HT-29 (cell line): ENCODE data around the gene PLEK. TPM values are rescaled to one million over a fixed set of nuclear protein-coding genes. Genes with fewer than 3 reads are reported as not detected.
A peak's percentile ranks its signal among the peaks of the same experiment; 100 is the strongest.
"Not testable (repeated sequence)": the region's sequence is repeated elsewhere in the genome, so short reads cannot be mapped to it uniquely, and the experiment has no call there.

ENCODE experiments used
- DNase-seq: peaks from one replicate; pipeline ENCODE4 v3.0.0-alpha.2; 2015; ENCODE audit warnings: low spot score
- total RNA-seq: library from RNA; depleted of rRNA; stranded (reverse); fragments of >200 nt; shearing (Covaris generic); gene quantifications from 2 replicates; pipeline ENCODE4 v1.2.3, GENCODE V29; 2014

PLEK gene
- total RNA-seq, 1 experiment from 2014 or later: not detected

DNA sequence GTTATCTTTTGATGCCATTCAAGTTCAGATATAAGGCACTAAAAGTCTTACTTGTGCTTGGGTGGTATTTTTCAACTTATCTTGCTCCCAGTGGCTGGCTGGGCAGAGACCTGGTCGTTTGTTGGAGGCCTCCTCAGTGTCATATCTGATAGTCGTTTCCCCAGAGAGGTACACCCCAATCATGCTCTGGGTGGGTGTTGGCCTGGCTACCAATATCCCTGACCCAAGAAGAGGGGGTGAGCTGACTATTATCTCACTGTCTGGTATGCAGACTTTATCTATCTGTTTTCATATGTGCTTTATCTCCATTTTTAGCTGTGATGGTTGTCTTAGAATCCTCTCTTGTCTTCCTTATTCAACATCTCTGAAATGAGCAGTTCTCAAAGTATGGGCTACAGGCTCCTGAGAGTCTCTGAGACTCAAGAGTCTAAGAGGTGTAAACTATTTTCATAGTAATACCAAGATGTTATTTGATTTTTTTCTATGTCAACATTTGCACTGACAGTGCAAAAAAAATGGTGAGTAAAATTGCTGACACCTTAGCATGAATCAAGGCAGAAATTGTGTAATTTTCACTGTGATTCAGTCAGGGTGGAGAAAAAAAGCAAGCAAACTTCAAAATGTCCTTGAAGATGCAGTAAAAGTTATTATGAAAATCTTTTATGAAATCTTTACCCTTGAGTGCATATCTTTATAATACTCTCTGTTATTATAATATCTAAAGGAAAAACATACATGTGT, 12.3 kb upstream of the PLEK start:
- DNase-seq: no peak

DNA sequence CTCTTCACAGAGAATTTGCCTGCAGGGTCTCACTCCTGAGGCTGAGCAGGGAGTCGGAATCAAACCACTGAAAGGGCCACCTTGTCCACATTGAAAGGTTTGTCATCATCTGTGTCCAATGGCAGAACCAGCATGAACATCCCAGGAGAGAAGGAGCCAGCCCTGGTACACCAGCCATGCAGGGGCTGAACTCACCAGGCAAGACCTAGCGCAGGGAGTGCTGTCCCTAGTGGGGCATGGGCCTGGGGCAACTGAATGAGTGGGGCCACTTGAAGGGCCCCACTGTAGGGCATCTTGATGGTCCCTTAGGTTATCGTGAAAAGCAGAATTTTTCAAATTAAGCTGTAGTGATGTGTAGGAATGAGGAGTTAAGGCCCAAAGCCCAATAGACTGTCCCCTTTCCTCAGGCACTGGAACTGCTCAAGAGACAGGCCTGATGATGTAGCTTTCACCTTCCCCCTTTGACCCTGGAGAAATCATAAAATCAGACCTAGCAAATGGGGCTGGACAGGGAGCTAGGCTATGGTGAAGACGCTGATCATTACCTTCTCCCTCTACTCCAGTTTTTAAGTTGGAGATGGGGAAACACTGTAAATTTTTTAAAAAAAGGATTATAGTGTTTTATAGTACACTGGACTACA, 8.4 kb upstream of the PLEK start:
- no peak for DNase-seq

DNA sequence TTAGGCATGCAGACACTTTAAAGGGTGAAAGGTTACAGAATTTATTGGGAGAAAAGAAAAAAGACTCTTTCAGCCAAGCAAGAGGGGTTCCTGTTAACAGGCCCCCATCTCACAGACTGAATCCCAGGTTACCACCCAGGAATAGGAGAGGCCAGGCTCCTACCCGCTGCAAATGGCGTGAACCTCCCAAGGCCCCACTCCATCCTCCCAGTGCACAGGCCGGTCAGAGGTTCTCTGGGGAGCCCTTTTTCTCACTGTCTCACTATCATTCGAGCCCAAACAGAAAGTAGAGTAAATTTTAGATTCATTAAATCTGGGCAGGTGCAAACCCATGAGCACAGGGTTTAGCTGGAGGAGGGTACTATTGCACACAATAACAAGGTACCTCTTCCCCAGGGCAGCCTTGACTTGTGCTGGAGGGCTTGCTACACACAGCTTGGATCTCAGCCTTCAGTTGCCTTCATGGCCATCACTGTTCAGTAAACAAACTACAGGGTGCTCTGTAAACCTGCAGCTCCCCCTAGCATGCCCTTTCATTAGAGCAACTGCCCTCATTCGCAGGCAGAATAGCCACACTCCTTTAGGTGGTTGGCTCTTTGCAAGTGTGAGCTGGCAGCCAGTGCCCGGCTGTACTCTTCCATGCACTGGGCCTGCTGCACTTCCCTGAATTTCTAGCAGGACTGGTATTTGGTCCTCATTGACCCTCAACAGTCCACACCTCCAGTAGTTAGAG, 7.3 kb upstream of the PLEK start:
- DNase-seq: peak; percentile 49

DNA sequence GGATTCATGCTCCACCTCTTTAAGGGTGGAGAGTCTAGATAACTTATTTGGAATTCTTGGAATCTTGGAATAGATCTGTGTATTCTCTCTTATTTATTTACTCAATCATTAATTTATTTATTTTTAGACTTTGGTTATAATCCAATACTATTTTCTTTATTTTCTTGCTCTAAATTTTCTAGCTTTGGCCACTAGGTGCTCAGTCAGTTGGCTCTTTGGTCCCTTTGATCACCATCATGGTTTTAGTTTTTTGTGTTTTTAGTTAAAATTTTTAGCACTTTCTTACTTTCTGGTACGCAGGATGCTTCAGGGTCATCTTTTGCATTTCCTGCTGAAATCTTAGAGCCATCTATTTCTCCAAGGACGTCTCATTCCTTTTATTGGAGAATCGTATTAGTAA, 5.2 kb upstream of the PLEK start:
- peak; percentile 1 for DNase-seq

DNA sequence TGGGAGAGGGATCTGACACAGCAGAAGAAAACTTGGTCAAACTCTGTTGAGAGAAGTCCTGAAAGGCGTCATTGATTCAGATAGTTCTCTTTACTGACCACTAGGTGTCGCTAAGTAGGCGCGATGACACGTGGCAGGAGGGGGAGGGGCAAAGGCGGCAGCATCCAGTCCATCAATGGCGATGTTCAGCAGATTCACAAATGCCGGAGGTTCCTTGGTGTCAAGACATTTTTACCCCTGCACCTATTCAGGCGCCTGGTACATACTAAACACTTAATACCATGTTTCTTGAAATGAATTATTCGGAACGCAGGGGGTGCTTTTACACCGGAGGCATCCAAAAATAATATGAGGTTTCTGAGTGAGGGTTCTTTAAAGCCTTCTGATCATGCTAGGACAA, 3.0 kb upstream of the PLEK start:
- DNase-seq: peak; percentile 64

DNA sequence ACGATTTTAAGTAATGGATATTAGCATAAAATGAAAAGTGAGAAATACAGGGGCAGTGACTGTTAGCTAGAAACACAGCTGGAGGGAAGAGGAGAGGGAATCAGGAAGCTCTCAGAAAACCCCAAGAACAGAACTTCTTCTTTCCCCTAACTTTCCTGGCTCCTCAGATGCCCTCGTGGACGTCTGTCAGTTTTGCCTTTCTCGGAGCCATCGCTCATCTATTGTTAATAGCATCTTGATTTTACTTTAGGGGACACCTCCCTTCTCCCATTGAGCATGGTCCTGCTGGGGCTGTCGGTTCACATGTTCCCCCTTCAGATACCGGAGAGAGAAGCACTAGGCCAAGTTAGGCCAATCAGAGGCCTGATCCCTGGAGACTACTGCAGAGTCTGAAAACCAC, 2.3 kb upstream of the PLEK start:
- DNase-seq: no peak

DNA sequence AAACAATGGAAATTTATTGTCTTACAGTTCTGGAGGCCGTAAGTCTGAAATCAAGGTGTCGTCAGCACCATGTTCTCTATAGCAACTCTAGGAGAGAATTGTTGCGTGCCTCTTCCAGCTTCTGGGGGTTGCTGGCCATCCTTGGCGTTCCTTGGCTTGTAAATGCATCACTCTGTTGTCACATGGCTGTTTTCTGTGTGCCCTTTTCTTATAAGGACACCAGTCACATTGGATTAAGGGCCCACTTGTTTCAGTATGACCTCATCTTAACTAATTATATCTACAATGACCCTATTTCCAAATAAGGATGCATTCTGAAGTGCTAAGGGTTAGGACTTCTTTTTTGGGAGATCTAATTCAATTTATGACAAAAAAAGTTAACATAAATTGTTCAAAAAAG, 1.4 kb upstream of the PLEK start:
- no peak for DNase-seq

DNA sequence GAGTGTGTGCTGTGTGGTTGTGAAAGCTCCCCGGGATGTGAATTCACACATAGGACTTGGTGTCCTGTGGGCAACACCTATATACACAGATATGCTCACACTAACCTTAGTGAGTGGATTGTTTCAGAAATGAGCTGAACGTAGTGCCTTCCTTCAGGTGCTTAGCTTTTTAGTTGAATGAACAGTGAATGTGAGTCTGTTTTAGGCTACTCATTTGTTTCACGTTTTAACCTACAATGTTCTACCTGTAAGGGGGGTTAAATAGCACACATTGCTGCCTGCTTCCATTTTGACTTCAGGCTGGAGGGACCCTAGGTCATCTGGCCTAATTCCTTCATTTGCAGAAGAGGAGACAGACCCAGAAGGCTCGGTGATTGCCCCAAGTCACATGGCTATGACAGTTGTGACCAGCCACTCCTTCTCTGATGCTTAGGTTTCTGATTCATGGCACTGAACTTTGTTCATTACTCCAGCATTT, 1.0 kb downstream of the PLEK start:
- no peak for DNase-seq

DNA sequence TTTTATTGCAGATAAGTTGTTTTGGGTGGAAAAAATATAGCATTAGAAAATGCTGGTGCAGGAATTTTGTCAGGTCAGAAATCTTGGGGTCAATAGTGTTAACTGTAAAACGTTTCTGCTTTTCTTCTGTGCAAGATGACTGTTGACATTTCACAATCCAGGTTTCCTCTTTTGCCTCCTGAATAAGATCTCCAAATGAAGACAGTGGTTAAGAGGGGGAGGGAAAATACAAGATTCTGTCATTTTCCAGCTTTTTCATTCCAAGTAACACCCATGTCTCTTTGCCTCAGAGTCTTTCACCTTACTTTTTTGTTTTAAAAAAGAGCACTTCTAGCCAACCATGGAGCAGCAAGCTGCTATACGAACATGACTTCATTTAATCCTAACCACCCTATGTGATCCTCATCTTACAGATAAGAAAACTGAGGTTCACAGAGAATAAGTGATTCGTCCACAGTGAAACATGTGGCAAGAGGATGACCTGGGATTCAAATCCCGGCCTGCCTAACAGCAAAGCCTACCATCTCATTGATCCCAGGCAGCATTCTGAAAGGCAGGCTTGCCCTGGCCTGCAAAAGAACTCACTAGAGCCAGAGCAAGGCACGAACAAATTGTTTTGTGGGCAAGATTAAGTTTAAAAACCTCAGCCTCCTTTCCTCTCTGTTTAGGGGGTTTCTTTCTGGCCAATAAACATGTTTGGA, 3.0 kb downstream of the PLEK start:
- DNase-seq: no peak

DNA sequence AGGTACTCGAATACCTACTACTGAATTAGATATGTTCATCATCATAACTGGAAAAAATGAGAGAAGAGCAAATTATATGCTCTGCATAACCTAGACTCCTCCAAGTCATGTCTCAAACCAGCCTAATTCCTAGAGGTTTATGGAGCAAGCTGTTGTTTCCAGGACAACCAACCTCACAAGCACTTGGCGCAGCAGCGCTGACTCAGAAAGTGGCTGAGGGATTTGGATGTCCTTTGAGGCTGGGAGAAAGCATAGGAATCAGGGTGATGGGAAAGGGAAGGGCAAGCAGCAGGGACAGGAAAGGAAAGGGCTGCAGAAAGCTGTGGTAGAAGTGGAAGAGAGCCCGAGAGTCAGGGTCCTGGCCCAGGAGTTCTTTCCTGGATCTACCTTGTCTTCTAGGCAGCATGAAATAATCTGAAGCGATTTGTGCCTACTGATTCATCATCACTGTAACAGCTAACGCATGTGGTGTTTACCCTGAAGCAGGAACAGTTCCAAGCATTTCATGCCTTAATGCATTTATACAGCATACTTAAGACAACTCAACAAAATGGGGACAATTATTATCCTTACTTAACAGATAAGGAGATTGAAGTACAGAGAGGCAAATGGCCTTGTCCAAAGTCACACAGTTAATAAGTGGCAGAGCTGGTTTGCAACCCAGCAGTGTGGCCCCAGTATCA, 3.7 kb downstream of the PLEK start:
- DNase-seq: no peak

DNA sequence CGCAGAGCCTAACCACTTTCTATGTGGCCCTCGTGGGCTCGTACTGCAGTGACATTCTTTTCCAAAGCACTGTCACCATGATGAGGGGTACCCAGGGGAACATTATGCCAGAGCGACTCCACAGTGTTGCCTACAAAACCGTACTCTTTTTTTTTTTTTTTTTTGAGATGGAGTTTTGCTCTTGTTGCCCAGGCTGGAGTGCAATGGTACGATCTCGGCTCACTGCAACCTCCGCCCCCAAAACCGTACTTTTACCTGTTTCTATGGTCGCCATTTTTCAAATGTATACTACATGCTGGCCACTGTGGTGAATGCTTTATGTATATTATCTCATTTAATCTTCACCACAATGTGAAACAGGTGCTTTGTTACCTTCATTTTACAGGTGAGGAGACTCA, 4.3 kb downstream of the PLEK start:
- no peak for DNase-seq

DNA sequence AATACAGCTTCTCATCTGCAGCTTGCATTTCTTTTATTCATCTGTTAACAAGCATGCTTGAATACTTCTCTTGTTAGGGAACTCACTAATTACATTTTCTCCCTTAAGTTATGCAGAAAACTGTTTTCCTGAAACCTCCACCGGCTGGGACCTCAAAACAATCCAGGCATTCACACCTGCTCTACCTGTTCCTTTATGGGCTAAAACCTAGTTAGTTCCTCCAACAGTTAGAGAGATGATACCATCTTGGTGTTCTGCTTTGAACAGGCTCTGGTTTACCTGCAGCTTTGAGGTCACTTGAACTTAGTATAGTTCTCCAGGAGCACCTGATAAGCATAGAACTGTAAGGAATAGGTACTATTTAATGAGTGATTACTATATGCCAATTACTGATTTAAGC, 6.1 kb downstream of the PLEK start:
- no peak for DNase-seq

DNA sequence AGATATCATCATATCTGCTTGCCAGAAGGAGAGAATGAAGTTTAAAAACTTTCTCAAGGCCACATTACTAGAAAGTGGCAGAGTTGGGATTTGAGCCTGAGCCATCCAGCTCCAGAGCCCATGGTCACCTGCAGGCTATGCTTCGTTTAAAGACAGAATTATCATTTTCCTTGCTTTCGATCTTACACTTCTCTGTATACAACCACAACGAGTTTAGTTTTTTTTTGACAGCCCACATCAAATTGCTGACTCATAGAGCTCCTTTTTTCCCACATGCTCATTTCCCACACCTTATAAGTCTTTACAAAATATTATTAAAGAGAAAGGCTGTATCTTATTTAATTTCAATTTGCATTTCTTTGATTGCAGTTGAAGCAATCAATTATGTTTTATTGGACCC, 6.5 kb downstream of the PLEK start:
- no peak for DNase-seq

DNA sequence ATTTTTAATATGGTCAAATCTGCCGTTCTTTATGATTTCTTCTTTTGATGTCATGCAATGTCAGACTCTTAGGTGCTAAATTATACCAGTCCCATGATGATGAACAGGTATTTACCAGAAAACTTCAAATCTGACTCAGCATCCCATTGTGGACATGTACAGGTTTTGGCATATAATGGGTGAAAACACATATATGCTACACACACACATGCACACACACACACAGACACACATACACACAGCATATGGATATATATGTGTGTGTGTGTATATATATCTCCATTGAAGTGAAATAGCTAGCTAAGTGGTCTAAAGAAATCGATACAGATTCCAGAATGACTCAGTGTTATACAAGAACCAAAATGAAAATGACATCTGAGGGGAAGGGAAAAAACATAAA, 7.4 kb downstream of the PLEK start:
- no peak for DNase-seq

DNA sequence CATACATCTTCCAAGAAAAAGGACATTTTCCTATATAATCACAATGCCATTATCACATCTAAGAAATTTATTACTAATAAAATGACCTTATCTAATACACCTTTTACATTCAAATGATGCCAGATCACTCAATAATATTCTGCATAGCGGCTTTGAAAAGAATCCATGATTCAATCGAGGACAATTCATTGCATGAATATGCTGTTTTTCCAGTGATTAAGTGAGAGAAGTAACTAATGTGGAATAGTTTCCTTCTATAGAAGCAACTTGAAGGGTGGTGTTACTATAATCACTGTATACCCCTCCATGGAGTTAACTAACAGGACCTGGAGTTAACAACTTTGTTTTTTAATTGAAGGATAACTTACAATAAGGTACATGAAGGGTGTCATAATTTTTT, 9.1 kb downstream of the PLEK start:
- no peak for DNase-seq

DNA sequence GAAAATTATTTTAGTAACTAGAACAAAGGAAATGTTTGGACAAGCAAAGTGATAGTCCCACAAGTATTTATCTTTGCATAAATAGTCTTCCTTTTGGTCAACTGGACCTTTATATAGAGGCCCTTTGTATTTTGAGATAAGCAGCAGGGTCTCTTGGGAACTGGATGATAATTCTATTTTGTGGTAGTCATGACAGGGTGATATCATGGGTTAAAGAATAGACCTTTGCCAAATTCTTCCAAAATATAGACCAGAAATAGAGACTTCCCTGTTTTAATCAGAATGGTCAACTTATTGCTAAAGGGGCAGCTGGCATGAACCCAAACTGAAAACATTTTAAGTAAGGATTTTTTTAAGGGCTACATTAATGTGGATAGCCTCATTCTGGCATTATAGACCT, 10.5 kb downstream of the PLEK start:
- DNase-seq: no peak

DNA sequence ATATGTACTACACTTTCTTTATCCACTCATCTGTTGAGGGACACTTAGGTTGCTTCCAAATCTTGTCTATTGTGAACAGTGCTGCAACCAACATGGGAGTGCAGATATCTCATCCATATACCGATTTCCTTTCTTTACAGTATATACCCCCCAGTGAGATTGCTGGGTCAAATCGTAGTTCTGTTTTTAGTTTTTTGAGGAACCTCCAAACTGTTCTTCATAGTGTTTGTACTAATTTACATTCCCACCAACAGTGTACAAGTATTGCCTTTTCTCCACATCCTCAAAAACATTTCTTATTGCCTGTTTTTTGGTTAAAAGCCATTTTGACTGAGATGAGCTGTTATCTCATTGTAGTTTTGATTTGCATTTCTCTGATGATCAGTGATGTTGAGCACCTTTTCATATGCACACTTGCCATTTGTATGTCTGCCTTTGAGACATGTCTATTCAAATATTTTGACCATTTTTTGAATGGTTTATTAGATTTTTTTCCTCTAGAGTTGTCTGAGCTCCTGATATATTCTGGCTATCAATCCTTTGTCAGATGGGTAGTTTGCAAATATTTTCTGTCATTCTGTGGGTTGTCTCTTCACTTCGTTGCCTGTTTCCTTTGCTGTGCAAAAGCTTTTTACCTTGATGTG, 12.2 kb downstream of the PLEK start:
- DNase-seq: no peak

DNA sequence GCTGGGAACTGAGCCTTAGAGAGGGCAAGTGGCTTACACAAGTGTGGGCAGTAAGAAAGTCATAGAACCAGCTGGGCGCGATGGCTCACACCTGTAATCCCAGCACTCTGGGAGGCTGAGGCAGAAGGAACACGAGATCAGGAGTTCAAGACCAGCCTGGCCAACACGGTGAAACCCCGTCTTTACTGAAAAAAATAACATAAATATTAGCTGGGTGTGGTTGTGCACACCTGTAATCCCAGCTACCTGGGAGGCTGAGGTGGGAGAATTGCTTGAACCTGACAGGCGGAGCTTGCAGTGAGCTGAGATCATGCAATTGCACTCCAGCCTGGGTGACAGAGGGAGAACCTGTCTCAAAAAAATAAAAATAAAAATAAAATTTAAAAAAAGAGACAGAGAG, 13.7 kb downstream of the PLEK start:
- DNase-seq: not testable (repeated sequence)

DNA sequence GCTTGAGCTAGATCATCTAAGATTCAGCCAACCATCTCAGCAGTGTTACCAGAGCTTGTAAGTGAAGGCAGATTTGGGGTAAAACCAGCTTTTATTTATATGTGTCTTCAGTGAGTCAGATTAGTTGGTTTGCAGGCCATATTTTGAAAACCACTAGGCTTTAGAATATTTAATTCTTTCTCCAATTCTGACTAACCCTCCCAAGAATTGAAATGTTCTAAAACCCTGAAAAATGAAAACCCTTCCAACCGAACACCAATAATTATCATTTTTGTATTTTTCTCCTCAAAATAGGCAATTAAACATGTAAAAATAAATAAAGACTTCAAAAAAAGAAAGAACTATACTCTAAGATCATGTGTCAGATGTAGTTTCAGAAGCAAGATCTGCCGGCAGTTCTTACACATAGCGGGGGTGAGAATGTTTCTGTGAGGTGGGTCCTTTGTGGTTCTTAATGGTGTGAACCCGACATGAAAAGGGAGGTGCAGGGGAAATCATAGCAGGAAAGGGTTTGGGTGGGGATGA, 14.2 kb downstream of the PLEK start:
- no peak for DNase-seq

DNA sequence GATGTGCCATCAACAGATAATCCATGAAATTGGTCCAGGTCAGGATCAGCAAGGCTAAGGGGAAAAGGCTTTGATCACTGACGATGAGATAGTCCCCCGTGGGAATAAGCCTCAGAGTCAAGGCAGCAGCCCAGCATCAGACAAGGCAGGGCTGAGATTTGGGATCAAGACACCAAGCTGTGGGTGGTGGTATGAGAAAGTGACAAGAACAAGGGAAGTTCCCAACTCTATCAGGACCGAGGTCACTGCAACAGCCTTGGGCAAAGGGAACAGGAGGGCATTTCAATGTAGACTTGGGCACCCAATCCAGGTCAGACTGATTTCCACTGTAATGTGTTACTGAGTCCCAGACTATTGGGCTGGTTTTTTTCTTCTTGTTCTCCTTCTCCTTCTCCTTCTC, 18.7 kb downstream of the PLEK start:
- no peak for DNase-seq
